Putamen (tissue), 1 donor: ENCODE results near the gene AGL.
"Not testable (repeated sequence)": the region's sequence is repeated elsewhere in the genome, so short reads cannot be mapped to it uniquely, and the experiment has no call there.

Source experiments
- DNase-seq: peaks from one replicate; pipeline ENCODE4 v3.0.0-alpha.2; 2016; ENCODE audit warnings: low spot score

The AGL gene

GRCh38 chr1:99851850-99852454 is 1.8 kb downstream of the AGL start:
- DNase-seq: peak; percentile 7

GRCh38 chr1:99852648-99853047 is 2.5 kb downstream of the AGL start:
- DNase-seq: no peak

- DNase-seq: no peak
Observed at GRCh38 chr1:99855914-99856450, 5.8 kb downstream of the AGL start.

- DNase-seq: not testable (repeated sequence)
Observed at GRCh38 chr1:99857041-99857440, 6.9 kb downstream of the AGL start.

GRCh38 chr1:99858286-99858685 is 8.1 kb downstream of the AGL start:
- no peak for DNase-seq

GRCh38 chr1:99858881-99859280 is 8.7 kb downstream of the AGL start:
- no peak for DNase-seq

- DNase-seq: no peak
Observed at GRCh38 chr1:99860703-99861102, 10.5 kb downstream of the AGL start.

- DNase-seq: no peak
Observed at GRCh38 chr1:99867682-99868081, 17.5 kb downstream of the AGL start.

- no peak for DNase-seq
Observed at GRCh38 chr1:99869304-99869703, 19.1 kb downstream of the AGL start.

GRCh38 chr1:99869723-99870122 is 19.6 kb downstream of the AGL start:
- no peak for DNase-seq

- no peak for DNase-seq
Observed at GRCh38 chr1:99872063-99872462, 21.9 kb downstream of the AGL start.

GRCh38 chr1:99877568-99877967 is 27.4 kb downstream of the AGL start:
- no peak for DNase-seq

- no peak for DNase-seq
Observed at GRCh38 chr1:99886179-99886578, 36.0 kb downstream of the AGL start.

GRCh38 chr1:99886841-99887240 is 36.7 kb downstream of the AGL start:
- DNase-seq: no peak

- DNase-seq: no peak
Observed at GRCh38 chr1:99887890-99888289, 37.7 kb downstream of the AGL start.

- DNase-seq: no peak
Observed at GRCh38 chr1:99891997-99892396, 41.8 kb downstream of the AGL start.

GRCh38 chr1:99903278-99903677 is 53.1 kb downstream of the AGL start:
- DNase-seq: not testable (repeated sequence)

GRCh38 chr1:99906535-99906934 is 56.4 kb downstream of the AGL start:
- DNase-seq: no peak

- no peak for DNase-seq
Observed at GRCh38 chr1:99917214-99917613, 67.1 kb downstream of the AGL start.

GRCh38 chr1:99919220-99919619 is 69.1 kb downstream of the AGL start:
- DNase-seq: no peak

GRCh38 chr1:99934801-99935200 is 84.6 kb downstream of the AGL start:
- DNase-seq: no peak

- DNase-seq: no peak
Observed at GRCh38 chr1:99935534-99935933, 85.4 kb downstream of the AGL start.

- DNase-seq: no peak
Observed at GRCh38 chr1:99936071-99936470, 85.9 kb downstream of the AGL start.

GRCh38 chr1:99942723-99943122 is 92.6 kb downstream of the AGL start:
- no peak for DNase-seq
